SK-N-SH (cell line): ENCODE measurements around the gene CYFIP1. TPM values are rescaled to one million over a fixed set of nuclear protein-coding genes. Genes with fewer than 3 reads are reported as not detected.

ENCODE experiments used
- CTCF ChIA-PET: fragments of 300-600, 350-600 bp; formaldehyde crosslinking; extraction: SDS; loops from one replicate; lab custom pipeline; 2021; lab: Yijun Ruan, JAX
- POLR2A ChIA-PET: fragments of 350-600 bp; sonication (Branson Sonifier 250); formaldehyde crosslinking; extraction: SDS; loops from one replicate; lab custom pipeline; 2020; ENCODE audit warnings: antibody characterized with exemption, inconsistent platforms; lab: Yijun Ruan, JAX
- DNase-seq: peaks from one replicate; pipeline ENCODE4 v3.0.0; 2012
- H2AFZ ChIP-seq: fragments of 200-600 bp; sonication (generic); 2 replicates; pipeline ENCODE4 v1.8.1; 2016; ENCODE audit warnings: antibody characterized with exemption, mild to moderate bottlenecking, low read depth
- H3F3A ChIP-seq: fragments of 200-600 bp; sonication (generic); replicated peaks from 2 replicates; pipeline ENCODE3; 2016; ENCODE audit warnings: antibody characterized with exemption, mild to moderate bottlenecking; ENCODE audit not compliant: insufficient read depth
- H3K27ac ChIP-seq, 2 experiments: fragments of 200-500 bp in 1 of 2; fragments of 200-600 bp in 1 of 2; sonication (Bioruptor generic) in 1 of 2; sonication (generic), shearing (Covaris generic) in 1 of 2; 2 replicates each; pipeline versions ENCODE4 v1.5.1 to v1.6.1; 2014 to 2016; ENCODE audit warnings: low read depth in 2 of 2, inconsistent platforms in 1 of 2, low read length in 1 of 2, mild to moderate bottlenecking in 1 of 2, mixed read lengths in 1 of 2
- H3K27me3 ChIP-seq: fragments of 200-600 bp; sonication (generic), shearing (Covaris generic); 2 replicates; pipeline ENCODE4 v1.6.1; 2016; ENCODE audit warnings: mixed run types; ENCODE audit not compliant: insufficient read depth
- H3K36me3 ChIP-seq, 2 experiments: fragments of 200-500 bp in 1 of 2; fragments of 200-600 bp in 1 of 2; sonication (Bioruptor generic) in 1 of 2; sonication (generic) in 1 of 2; replicated peaks in 1 of 2; 2 replicates each; pipeline versions ENCODE3 to v1.5.1; 2014 to 2016; ENCODE audit warnings: low read length in 1 of 2, mild to moderate bottlenecking in 1 of 2; ENCODE audit not compliant: insufficient read depth in 2 of 2, control insufficient read depth in 1 of 2
- H3K4me1 ChIP-seq, 2 experiments: fragments of 200-500 bp in 1 of 2; fragments of 200-600 bp in 1 of 2; sonication (Bioruptor generic) in 1 of 2; sonication (generic), shearing (Covaris generic) in 1 of 2; 2 replicates each; pipeline versions ENCODE4 v1.5.1 to v1.6.1; 2014 to 2016; ENCODE audit warnings: low read depth in 1 of 2, low read length in 1 of 2, mixed run types in 1 of 2; ENCODE audit not compliant: insufficient read depth in 2 of 2, control insufficient read depth in 1 of 2
- H3K4me2 ChIP-seq: fragments of 200-600 bp; sonication (generic), shearing (Covaris generic); 2 replicates; pipeline ENCODE4 v1.6.1; 2017; ENCODE audit warnings: mixed run types
- H3K4me3 ChIP-seq, 2 experiments: fragments of 200-500 bp in 1 of 2; fragments of 200-600 bp in 1 of 2; sonication (Bioruptor generic) in 1 of 2; sonication (generic), shearing (Covaris generic) in 1 of 2; 2 replicates each; pipeline versions ENCODE4 v1.5.1 to v1.8.1; 2014 to 2016; ENCODE audit warnings: low read depth in 2 of 2, inconsistent platforms in 1 of 2, low read length in 1 of 2, mild to moderate bottlenecking in 1 of 2, mixed read lengths in 1 of 2, moderate library complexity in 1 of 2
- H3K79me2 ChIP-seq: fragments of 200-600 bp; sonication (generic); 2 replicates; pipeline ENCODE4 v1.8.1; 2017; ENCODE audit warnings: mild to moderate bottlenecking; ENCODE audit not compliant: insufficient read depth
- H3K9ac ChIP-seq: fragments of 200-600 bp; sonication (generic); 2 replicates; pipeline ENCODE4 v1.6.1; 2017; ENCODE audit warnings: mixed run types
- H3K9me2 ChIP-seq: fragments of 200-600 bp; sonication (generic); 2 replicates; pipeline ENCODE4 v1.6.1; 2017; ENCODE audit warnings: mixed run types
- H3K9me3 ChIP-seq: fragments of 200-600 bp; sonication (generic); 2 replicates; pipeline ENCODE4 v1.6.1; 2017; ENCODE audit warnings: mixed run types, mild to moderate bottlenecking, moderate library complexity
- H4K20me1 ChIP-seq: fragments of 200-600 bp; sonication (generic); 2 replicates; pipeline ENCODE4 v1.6.1; 2017; ENCODE audit warnings: mild to moderate bottlenecking, mixed run types; ENCODE audit not compliant: insufficient read depth
- CHD2 ChIP-seq: fragments of 150-350 bp; IDR thresholded peaks from 2 replicates; pipeline ENCODE4 v1.6.1; 2018; ENCODE audit warnings: low read length; ENCODE audit not compliant: partially characterized antibody
- EP300 ChIP-seq, 2 experiments: IDR thresholded peaks; 2 replicates each; pipeline versions ENCODE4 v1.4.0 to v1.6.1; 2012; ENCODE audit warnings: borderline replicate concordance in 1 of 2, low read depth in 1 of 2, low read length in 1 of 2
- EZH2phosphoT487 ChIP-seq: fragments of 200-600 bp; sonication (generic); IDR thresholded peaks from 2 replicates; pipeline ENCODE4 v1.6.1; 2017; ENCODE audit warnings: low read depth, mixed run types, mild to moderate bottlenecking, antibody characterized with exemption, moderate library complexity, borderline replicate concordance
- GABPA ChIP-seq: IDR thresholded peaks from 2 replicates; pipeline ENCODE4 v1.4.0; 2012; ENCODE audit warnings: low read depth, mild to moderate bottlenecking
- MEF2A ChIP-seq: IDR thresholded peaks from 2 replicates; pipeline ENCODE4 v1.4.0; 2012; ENCODE audit warnings: low read depth, borderline replicate concordance
- NFIC ChIP-seq: IDR thresholded peaks from 2 replicates; pipeline ENCODE4 v1.4.0; 2012; ENCODE audit warnings: borderline replicate concordance
- POLR2AphosphoS5 ChIP-seq: IDR thresholded peaks from 2 replicates; pipeline ENCODE4 v1.6.1; 2012; ENCODE audit warnings: low read depth, low read length
- RXRA ChIP-seq: IDR thresholded peaks from 2 replicates; pipeline ENCODE4 v1.4.0; 2012; ENCODE audit warnings: low read depth, mild to moderate bottlenecking, borderline replicate concordance
- SMC3 ChIP-seq: IDR thresholded peaks from 2 replicates; pipeline ENCODE4 v1.6.1; 2012; ENCODE audit warnings: low read depth, low read length, improper control_type of control experiment
- TAF1 ChIP-seq: IDR thresholded peaks from 2 replicates; pipeline ENCODE4 v1.6.1; 2012; ENCODE audit warnings: low read depth, mild to moderate bottlenecking, low read length, moderate library complexity, borderline replicate concordance
- YY1 ChIP-seq: IDR thresholded peaks from 2 replicates; pipeline ENCODE4 v1.4.0; 2012; ENCODE audit warnings: low read depth, mild to moderate bottlenecking
- WGBS: methylation state at CpG from one replicate; pipeline ENCODE4 v1.1.6; 2017; ENCODE audit warnings: low lambda C conversion rate; 5-methylcytosine and 5-hydroxymethylcytosine counted together
- polyA plus RNA-seq, 3 experiments: library from polyadenylated mRNA; depleted of rRNA; stranded (reverse); fragments of >200 nt; gene quantifications; 2 replicates each; pipeline ENCODE4 v1.2.3, GENCODE V29; 2012
- TF ChIP-seq, protein P1 (sequence below): fragments of 200-600 bp; sonication (generic); IDR thresholded peaks from 2 replicates; pipeline ENCODE4 v1.6.1; 2017; ENCODE audit warnings: antibody characterized with exemption, mild to moderate bottlenecking, moderate library complexity

CYFIP1 gene
- polyA plus RNA-seq, 1 of the 3 experiments (the other 2 are of a cell fraction): 53.4 TPM

DNA sequence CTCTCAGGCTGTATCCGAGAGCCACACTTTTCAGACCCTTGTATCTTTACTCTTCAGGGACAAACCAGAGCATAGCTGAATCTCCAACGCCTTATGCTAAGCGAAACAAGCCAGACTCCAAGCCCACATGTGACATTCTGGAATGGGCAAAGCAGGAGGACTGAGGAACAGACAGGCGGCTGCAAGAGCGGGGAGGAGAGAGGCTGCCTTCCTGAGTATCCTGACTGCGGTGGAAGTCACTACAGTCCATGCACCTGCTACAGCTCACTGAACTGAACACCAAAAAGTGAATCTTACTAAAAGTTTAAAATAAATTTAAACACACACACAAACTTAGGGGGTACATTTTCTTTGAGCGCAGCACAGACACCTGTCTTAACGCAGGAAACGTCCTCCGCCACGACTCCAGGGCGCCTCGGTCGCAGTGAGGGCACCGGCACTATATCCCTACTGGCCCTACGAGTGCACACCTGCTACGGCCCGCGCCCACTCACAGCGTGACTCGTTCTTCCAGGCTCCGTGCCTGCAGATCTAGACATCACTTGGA lies 1.4 kb downstream of the CYFIP1 start:
- DNase-seq: peak; percentile 33
- CTCF ChIA-PET: interaction anchor here (0.7 to 1.6 kb wide), 4 partner anchors 12 to 61 kb away, joined by 3 to 4 read pairs (median 4); partner anchors contain the start of gene TUBGCP5
- POLR2A ChIA-PET: interaction anchor here (1.2 to 1.3 kb wide), 2 partner anchors 14 to 60 kb away, joined by 3 to 4 read pairs; partner anchors contain the start of gene TUBGCP5
- peak overlapping the region; percentile 79; the same call in 1 of the 2 replicates for H3K9ac ChIP-seq
- no peak overlapping the region for H3K27ac ChIP-seq
- H3F3A ChIP-seq: peaks cover 13% of the 10 kb centered on the region
- H3K4me2 ChIP-seq: peak overlapping the region; percentile 80
- H3K36me3 ChIP-seq: no peaks in the 10 kb centered on the region
- WGBS: 25% methylated on average over 17 of the region's 22 CpGs
- TF ChIP-seq SMC3 (no peak), YY1 (no peak), TAF1 (no peak), EZH2phosphoT487 (no peak), CHD2 (no peak), GABPA (no peak), EP300 (IDR thresholded peaks at IDR 0.05; ENCODE audit: borderline replicate concordance in 1 of 2, low read depth in 1 of 2, low read length in 1 of 2) (no peak)
- TF ChIP-seq, protein P1, sequence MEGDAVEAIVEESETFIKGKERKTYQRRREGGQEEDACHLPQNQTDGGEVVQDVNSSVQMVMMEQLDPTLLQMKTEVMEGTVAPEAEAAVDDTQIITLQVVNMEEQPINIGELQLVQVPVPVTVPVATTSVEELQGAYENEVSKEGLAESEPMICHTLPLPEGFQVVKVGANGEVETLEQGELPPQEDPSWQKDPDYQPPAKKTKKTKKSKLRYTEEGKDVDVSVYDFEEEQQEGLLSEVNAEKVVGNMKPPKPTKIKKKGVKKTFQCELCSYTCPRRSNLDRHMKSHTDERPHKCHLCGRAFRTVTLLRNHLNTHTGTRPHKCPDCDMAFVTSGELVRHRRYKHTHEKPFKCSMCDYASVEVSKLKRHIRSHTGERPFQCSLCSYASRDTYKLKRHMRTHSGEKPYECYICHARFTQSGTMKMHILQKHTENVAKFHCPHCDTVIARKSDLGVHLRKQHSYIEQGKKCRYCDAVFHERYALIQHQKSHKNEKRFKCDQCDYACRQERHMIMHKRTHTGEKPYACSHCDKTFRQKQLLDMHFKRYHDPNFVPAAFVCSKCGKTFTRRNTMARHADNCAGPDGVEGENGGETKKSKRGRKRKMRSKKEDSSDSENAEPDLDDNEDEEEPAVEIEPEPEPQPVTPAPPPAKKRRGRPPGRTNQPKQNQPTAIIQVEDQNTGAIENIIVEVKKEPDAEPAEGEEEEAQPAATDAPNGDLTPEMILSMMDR: no peak
- H3K4me1 ChIP-seq: peaks cover 0 to 6% of the 10 kb centered on the region in 2 experiments; a peak in 1 of 4 replicates
- H3K27me3 ChIP-seq: no peaks in the 10 kb centered on the region
- H4K20me1 ChIP-seq: peaks cover 56% of the 10 kb centered on the region
- H3K9me2 ChIP-seq: no peaks in the 10 kb centered on the region
- no peaks in the 10 kb centered on the region for H3K9me3 ChIP-seq
- peak overlapping the region; percentile 78 to 95 for H3K4me3 ChIP-seq
- peaks cover 61% of the 10 kb centered on the region for H3K79me2 ChIP-seq
- H2AFZ ChIP-seq: no peak overlapping the region

DNA sequence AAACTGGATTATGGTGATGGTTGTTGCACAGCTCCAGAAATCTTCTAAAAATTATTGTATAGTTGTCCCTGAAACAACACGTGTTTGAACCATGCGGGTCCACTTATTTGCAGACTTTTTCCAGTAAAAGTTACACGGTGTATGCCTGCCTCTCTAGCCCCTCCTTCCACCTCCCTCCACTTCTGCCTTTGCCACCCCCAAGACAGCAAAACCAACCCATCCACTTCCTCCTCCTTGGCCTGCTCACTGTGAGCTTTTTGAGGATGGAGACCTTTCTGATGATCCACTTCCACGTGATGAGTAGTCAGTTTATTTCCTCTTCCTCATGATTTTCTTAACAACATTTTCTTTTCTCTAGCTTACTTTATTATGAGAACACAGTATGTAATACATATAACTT lies 5.4 kb downstream of the CYFIP1 start:
- no peak for DNase-seq
- Histone ChIP-seq H4K20me1 (peaks cover 94% of the 10 kb centered on the region), H3K9me3 (peaks cover 7% of the 10 kb centered on the region; the same call in 1 of the 2 replicates), H3K27ac (no peak overlapping the region), H3K4me1 (peaks cover 0 to 6% of the 10 kb centered on the region in 2 experiments; a peak in 1 of 4 replicates), H3F3A (no peaks in the 10 kb centered on the region), H3K4me3 (no peak overlapping the region), H3K9me2 (no peaks in the 10 kb centered on the region), H2AFZ (no peak overlapping the region), H3K36me3 (peaks cover 0 to 12% of the 10 kb centered on the region in 2 experiments), H3K9ac (no peak overlapping the region), H3K4me2 (no peak overlapping the region), H3K79me2 (peaks cover 100% of the 10 kb centered on the region), H3K27me3 (no peaks in the 10 kb centered on the region)
- CTCF ChIA-PET: no interaction called here
- 95% methylated on average over 4 of the region's 4 CpGs for WGBS
- TF ChIP-seq MEF2A (no peak), NFIC (no peak), POLR2AphosphoS5 (no peak), RXRA (no peak)
- POLR2A ChIA-PET: no interaction called here
